Testis (tissue), 2 donors: Measurements from ENCODE around the gene PDE8B.

Source experiments
- CTCF ChIP-seq, 3 experiments: fragments of 450-650 bp in 2 of 3; fragments of 200-600 bp in 1 of 3; sonication (generic) in 1 of 3; IDR thresholded peaks; one replicate each; pipeline ENCODE4 v1.5.1; 2016 to 2019; ENCODE audit warnings: antibody characterized with exemption in 3 of 3, mild to moderate bottlenecking in 2 of 3, moderate library complexity in 1 of 3
- POLR2A ChIP-seq: fragments of 450-650 bp; IDR thresholded peaks from one replicate; pipeline ENCODE4 v1.6.1; 2017; ENCODE audit warnings: antibody characterized with exemption, mild to moderate bottlenecking, moderate library complexity

- no peak for TF ChIP-seq CTCF (IDR thresholded peaks at IDR 0.05)
- no peak for TF ChIP-seq POLR2A
These were observed 217.5 kb downstream of the PDE8B start for GRCh38 chr5:77427998-77428397.
